ENCODE results near the gene CMYA5. TPM values are rescaled to one million over a fixed set of nuclear protein-coding genes. Genes with fewer than 3 reads are reported as not detected.

CMYA5 gene
- 3.0 and 3.7 TPM in 2 replicates for total RNA-seq

GRCh38 chr5:79689541-79690466 lies at the start of gene CMYA5:
TSS of gene CMYA5 (plus strand) at chr5:79689836. CDS start at chr5:79689908, 72 bp downstream.

Other genes starting within 250 kb of the CMYA5 start
- 12.1 and 21.5 TPM in 2 replicates for gene HOMER1, start 175.7 kb upstream of the CMYA5 start, total RNA-seq
- gene TENT2, start 77.4 kb upstream of the CMYA5 start, total RNA-seq = 36.7 and 40.8 TPM in 2 replicates